SK-N-SH (cell line): Measurements from ENCODE around the gene INO80D.
"Not testable (repeated sequence)": the region's sequence is repeated elsewhere in the genome, so short reads cannot be mapped to it uniquely, and the experiment has no call there.

Experiments
- EP300 ChIP-seq, 2 experiments: IDR thresholded peaks; 2 replicates each; pipeline versions ENCODE4 v1.4.0 to v1.6.1; 2012; ENCODE audit warnings: borderline replicate concordance in 1 of 2, low read depth in 1 of 2, low read length in 1 of 2
- FOXM1 ChIP-seq: IDR thresholded peaks from 2 replicates; pipeline ENCODE4 v1.4.0; 2012; ENCODE audit warnings: low read depth, mild to moderate bottlenecking
- MXI1 ChIP-seq: IDR thresholded peaks from 2 replicates; pipeline ENCODE4 v1.6.1; 2012; ENCODE audit warnings: mild to moderate bottlenecking, low read depth, low read length, improper control_type of control experiment
- POLR2AphosphoS5 ChIP-seq: IDR thresholded peaks from 2 replicates; pipeline ENCODE4 v1.6.1; 2012; ENCODE audit warnings: low read depth, low read length
- SMC3 ChIP-seq: IDR thresholded peaks from 2 replicates; pipeline ENCODE4 v1.6.1; 2012; ENCODE audit warnings: low read depth, low read length, improper control_type of control experiment
- TCF12 ChIP-seq: IDR thresholded peaks from 2 replicates; pipeline ENCODE4 v1.4.0; 2012
- YY1 ChIP-seq: IDR thresholded peaks from 2 replicates; pipeline ENCODE4 v1.4.0; 2012; ENCODE audit warnings: low read depth, mild to moderate bottlenecking
- TF ChIP-seq, protein P1 (sequence below): IDR thresholded peaks from 2 replicates; pipeline ENCODE4 v1.6.1; 2012; ENCODE audit warnings: mild to moderate bottlenecking, low read depth, low read length, moderate library complexity
- TF ChIP-seq, protein P2 (sequence below): fragments of 200-600 bp; sonication (generic); IDR thresholded peaks from 2 replicates; pipeline ENCODE4 v1.6.1; 2017; ENCODE audit warnings: antibody characterized with exemption, mild to moderate bottlenecking, moderate library complexity
- TF ChIP-seq, protein P3 (sequence below): fragments of 150-350 bp; IDR thresholded peaks from 2 replicates; pipeline ENCODE4 v1.6.1; 2017; ENCODE audit warnings: antibody characterized with exemption, low read length, low read depth, borderline replicate concordance
- TF ChIP-seq, protein P4 (sequence below): IDR thresholded peaks from 2 replicates; pipeline ENCODE4 v1.4.0; 2012; ENCODE audit warnings: low read depth, borderline replicate concordance
- TF ChIP-seq, protein P5 (sequence below): IDR thresholded peaks from 2 replicates; pipeline ENCODE4 v1.4.0; 2012; ENCODE audit warnings: low read depth

DNA sequence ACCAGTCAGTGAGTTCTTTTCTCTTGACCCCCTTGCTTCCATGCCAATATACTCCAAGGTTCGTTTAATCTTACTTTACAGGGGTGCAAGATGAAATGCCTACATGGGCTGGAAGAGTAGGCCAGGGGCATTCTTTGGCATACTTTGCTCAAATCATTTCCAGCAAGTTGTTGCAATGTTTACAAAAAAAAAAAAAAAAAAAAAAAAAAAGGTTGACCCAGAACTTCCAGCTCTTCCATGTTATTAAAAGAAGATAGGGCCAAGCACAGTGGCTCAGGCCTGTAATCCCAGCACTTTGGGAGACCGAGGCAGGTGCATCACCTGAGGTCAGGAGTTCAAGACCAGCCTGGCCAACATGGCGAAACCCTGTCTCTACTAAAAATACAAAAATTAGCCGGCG, 8.1 kb downstream of the INO80D start:
- TF ChIP-seq, protein P1, sequence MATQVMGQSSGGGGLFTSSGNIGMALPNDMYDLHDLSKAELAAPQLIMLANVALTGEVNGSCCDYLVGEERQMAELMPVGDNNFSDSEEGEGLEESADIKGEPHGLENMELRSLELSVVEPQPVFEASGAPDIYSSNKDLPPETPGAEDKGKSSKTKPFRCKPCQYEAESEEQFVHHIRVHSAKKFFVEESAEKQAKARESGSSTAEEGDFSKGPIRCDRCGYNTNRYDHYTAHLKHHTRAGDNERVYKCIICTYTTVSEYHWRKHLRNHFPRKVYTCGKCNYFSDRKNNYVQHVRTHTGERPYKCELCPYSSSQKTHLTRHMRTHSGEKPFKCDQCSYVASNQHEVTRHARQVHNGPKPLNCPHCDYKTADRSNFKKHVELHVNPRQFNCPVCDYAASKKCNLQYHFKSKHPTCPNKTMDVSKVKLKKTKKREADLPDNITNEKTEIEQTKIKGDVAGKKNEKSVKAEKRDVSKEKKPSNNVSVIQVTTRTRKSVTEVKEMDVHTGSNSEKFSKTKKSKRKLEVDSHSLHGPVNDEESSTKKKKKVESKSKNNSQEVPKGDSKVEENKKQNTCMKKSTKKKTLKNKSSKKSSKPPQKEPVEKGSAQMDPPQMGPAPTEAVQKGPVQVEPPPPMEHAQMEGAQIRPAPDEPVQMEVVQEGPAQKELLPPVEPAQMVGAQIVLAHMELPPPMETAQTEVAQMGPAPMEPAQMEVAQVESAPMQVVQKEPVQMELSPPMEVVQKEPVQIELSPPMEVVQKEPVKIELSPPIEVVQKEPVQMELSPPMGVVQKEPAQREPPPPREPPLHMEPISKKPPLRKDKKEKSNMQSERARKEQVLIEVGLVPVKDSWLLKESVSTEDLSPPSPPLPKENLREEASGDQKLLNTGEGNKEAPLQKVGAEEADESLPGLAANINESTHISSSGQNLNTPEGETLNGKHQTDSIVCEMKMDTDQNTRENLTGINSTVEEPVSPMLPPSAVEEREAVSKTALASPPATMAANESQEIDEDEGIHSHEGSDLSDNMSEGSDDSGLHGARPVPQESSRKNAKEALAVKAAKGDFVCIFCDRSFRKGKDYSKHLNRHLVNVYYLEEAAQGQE, result not testable (repeated sequence)
- TF ChIP-seq, protein P2, sequence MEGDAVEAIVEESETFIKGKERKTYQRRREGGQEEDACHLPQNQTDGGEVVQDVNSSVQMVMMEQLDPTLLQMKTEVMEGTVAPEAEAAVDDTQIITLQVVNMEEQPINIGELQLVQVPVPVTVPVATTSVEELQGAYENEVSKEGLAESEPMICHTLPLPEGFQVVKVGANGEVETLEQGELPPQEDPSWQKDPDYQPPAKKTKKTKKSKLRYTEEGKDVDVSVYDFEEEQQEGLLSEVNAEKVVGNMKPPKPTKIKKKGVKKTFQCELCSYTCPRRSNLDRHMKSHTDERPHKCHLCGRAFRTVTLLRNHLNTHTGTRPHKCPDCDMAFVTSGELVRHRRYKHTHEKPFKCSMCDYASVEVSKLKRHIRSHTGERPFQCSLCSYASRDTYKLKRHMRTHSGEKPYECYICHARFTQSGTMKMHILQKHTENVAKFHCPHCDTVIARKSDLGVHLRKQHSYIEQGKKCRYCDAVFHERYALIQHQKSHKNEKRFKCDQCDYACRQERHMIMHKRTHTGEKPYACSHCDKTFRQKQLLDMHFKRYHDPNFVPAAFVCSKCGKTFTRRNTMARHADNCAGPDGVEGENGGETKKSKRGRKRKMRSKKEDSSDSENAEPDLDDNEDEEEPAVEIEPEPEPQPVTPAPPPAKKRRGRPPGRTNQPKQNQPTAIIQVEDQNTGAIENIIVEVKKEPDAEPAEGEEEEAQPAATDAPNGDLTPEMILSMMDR, result not testable (repeated sequence)
- TF ChIP-seq MXI1; POLR2AphosphoS5; EP300 (IDR thresholded peaks at IDR 0.05; ENCODE audit: borderline replicate concordance in 1 of 2, low read depth in 1 of 2, low read length in 1 of 2); YY1; TCF12; FOXM1; SMC3: not testable (repeated sequence)
- TF ChIP-seq, protein P3, sequence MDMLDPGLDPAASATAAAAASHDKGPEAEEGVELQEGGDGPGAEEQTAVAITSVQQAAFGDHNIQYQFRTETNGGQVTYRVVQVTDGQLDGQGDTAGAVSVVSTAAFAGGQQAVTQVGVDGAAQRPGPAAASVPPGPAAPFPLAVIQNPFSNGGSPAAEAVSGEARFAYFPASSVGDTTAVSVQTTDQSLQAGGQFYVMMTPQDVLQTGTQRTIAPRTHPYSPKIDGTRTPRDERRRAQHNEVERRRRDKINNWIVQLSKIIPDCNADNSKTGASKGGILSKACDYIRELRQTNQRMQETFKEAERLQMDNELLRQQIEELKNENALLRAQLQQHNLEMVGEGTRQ, result not testable (repeated sequence)
- TF ChIP-seq, protein P4, sequence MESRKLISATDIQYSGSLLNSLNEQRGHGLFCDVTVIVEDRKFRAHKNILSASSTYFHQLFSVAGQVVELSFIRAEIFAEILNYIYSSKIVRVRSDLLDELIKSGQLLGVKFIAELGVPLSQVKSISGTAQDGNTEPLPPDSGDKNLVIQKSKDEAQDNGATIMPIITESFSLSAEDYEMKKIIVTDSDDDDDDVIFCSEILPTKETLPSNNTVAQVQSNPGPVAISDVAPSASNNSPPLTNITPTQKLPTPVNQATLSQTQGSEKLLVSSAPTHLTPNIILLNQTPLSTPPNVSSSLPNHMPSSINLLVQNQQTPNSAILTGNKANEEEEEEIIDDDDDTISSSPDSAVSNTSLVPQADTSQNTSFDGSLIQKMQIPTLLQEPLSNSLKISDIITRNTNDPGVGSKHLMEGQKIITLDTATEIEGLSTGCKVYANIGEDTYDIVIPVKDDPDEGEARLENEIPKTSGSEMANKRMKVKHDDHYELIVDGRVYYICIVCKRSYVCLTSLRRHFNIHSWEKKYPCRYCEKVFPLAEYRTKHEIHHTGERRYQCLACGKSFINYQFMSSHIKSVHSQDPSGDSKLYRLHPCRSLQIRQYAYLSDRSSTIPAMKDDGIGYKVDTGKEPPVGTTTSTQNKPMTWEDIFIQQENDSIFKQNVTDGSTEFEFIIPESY, result not testable (repeated sequence)
- TF ChIP-seq, protein P5, sequence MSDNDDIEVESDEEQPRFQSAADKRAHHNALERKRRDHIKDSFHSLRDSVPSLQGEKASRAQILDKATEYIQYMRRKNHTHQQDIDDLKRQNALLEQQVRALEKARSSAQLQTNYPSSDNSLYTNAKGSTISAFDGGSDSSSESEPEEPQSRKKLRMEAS, result not testable (repeated sequence)
